ENCODE results near the gene ILDR2. TPM values are rescaled to one million over a fixed set of nuclear protein-coding genes. Genes with fewer than 3 reads are reported as not detected.

The ILDR2 gene
- total RNA-seq, 2 donors from 2014 or later: 0.10 to 0.14 TPM

- DNase-seq (ENCODE audit: low spot score): no peak
- intact Hi-C loops (cut with DNase I): no loop called here
These were observed 109.4 kb downstream of the ILDR2 start for GRCh38 chr1:166865926-166866325.

GRCh38 chr1:166859597-166859996 is 115.7 kb downstream of the ILDR2 start:
- no peak for DNase-seq (ENCODE audit: low spot score)
- intact Hi-C loops (cut with DNase I): no loop called here

- no peak for DNase-seq (ENCODE audit: low spot score)
- intact Hi-C loops (cut with DNase I): no loop called here
These were observed 116.5 kb downstream of the ILDR2 start for GRCh38 chr1:166858726-166859419.

Other genes starting within 250 kb of the ILDR2 start
- 10 to 100 TPM; 28.9 to 32.0 TPM for gene POGK, start 136.1 kb downstream of the ILDR2 start, total RNA-seq
- 1 to 10 TPM; 8.7 to 9.6 TPM for gene TADA1, start 99.3 kb downstream of the ILDR2 start, total RNA-seq
- under 1 TPM in 1 of 2 donors, not detected in 1; 0.23 TPM for gene MAEL, start 13.7 kb upstream of the ILDR2 start, total RNA-seq
- gene GPA33, start 114.8 kb upstream of the ILDR2 start, total RNA-seq: not detected
- under 1 TPM in 1 of 2 donors, not detected in 1; 0.14 TPM for gene STYXL2, start 118.5 kb upstream of the ILDR2 start, total RNA-seq
- gene POU2F1, start 245.3 kb upstream of the ILDR2 start, total RNA-seq: 10 to 100 TPM; 19.2 to 21.1 TPM

Data from posterior vena cava (tissue), 2 donors.